ENCODE data around the gene BRMS1.
"Not testable (repeated sequence)": the region's sequence is repeated elsewhere in the genome, so short reads cannot be mapped to it uniquely, and the experiment has no call there.

BRMS1 gene

DNA sequence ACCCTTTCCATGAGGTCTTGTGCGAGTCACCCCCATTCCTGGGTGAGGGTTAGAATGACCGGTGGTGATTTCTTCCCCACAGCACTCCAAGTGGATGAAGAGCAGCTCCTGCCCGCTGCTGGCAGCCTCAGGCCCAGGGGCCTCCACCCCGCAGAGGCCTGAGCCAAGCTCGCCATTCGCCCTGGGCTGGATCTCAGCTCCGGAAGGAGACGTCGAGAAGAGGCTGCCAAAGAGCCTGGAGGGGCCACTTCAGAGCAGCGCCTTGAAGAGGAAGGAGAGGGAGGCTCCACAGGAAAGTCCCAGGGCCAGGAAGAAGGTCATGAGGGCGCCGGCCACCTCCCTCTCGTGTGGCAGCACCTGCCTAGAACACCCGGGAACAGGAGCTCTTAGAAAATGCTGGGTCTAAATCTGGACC lies 18.3 kb upstream of the BRMS1 start:
- no peak for DNase-seq (ENCODE audit: low read depth)

DNA sequence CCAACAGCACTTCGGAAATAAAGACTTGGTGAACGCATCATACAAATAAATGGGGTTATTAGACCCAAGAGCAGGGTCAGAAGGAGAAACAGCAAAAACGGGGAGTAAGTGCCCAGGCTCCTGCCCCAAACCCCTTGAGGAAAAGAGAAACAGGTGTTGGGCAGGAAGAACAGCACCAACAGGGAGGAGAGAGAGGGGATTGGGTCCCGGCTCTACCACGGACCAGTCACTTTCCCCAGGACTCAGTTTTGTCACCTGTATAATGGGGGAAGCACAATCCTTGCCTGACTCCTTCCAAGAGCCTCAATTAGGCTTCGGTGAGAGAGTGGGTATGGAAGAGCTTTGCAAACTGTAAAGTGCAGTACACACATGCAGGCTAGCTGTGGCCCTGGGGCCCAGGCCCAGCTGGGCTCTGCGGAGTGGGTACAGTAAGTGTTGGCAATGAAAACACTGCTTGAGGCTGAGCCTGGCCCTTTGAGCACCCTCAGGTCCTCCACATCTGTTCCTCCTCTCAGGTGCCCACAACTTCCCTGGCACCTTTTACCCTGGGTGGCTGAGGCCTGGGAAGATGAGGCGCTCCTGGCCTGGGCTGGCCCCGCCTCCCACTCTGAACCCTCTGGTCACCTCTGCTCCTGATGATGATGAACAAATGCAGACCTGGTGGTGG lies 17.7 kb upstream of the BRMS1 start:
- no peak for DNase-seq (ENCODE audit: low read depth)

DNA sequence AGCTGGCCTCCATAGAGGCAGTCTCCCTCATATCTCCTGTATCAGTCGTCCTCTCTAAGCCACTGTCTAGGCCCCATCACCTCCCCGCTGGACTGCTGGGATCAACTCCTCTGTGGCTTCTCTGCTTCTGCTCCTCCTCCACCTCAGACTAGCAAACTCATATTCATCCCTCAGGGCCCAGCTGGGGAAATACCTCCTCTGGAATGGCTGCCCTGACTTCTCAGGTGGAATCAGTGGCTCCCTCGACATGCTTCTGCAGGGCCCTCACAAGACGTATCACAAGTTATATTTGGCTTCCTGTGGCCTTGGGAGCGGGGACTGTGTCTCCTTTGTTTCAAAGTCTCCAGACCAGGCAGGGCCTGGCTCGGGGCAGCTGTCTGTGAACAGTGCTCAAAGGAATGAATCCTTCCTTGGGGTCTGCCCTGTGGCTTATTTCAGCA lies 16.6 kb upstream of the BRMS1 start:
- no peak for DNase-seq (ENCODE audit: low read depth)

DNA sequence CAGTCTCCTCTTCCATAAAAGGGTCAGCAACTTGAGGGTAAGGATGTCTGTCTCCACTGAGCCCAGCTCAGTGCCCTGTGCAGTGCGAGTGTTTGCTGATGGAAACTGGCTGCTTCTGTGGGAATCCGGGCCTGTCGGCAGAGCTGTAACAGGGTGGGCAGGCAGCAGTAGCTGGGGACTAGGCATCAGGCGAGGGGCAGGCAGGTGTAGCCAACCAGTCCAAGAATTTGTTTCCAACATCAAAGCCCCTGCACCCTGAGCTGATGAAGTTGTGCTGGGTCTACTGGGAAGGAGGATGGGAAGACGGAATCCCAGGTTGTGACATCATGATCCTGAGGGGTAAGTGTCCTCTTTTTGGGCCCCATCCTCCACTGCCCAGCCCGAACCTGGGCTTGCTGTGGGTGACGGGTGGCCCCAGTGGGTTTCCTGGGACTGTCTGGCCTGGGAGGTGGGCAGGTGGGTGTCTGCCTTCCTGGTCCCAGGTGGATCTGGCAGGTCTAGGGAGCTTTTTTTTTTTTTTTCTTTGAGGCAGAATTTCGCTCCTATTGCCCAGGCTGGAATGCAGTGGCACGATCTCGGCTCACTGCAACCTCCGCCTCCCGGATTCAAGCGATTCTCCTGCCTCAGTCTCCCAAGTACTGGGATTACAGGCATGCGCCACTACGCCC lies 15.6 kb upstream of the BRMS1 start:
- DNase-seq (ENCODE audit: low read depth): no peak

DNA sequence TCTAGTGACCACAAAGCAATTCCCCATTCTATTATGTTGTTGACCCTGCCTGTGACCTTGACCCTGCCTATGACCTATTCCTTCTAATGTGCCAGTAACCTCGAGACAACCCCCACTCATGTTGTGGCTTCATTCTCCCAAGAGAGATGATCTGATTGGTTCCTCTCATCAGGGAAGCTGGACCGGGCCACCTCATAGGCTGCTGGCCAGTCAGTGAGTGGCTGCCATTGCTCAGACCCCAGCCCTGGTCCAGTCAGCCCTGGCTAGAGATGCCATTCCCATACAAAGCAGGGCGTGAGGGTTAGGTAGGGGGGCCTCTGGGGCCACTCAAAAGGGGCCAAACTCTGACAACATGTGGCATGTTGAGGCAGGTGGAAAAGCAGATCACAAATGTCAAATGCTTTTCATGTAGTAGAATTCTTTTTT lies 14.8 kb upstream of the BRMS1 start:
- no peak for DNase-seq (ENCODE audit: low read depth)

DNA sequence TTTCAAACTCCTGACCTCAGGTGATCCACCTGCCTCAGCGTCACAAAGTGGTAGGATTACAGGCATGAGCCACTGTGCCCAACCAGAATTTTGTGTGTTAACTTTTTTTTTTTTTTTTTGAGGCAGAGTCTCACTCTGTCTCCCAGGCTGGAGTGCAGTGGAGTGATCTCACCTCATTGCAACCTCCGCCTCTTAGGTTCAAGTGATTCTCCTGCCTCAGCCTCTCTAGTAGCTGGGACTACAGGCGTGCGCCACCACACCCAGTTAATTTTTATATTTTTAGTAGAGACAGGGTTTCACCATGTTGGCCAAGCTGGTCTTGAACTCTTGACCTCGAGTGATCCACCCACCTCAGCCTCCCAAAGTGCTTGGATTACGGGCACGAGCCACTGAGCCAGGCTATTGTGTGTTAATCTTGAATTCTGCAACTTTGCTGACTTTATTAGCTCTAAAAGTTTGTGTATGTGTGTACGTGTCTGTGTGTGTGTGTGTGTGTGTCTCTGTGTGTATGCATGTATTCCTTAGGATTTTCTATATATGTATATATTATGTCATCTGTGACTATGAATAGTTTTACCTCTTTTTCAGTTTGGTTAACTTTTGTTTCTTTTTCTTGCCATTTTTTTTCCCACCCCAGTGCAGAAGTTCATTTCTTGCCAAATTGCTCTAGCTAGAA lies 5.8 kb upstream of the BRMS1 start:
- not testable (repeated sequence) for DNase-seq (ENCODE audit: low read depth)

DNA sequence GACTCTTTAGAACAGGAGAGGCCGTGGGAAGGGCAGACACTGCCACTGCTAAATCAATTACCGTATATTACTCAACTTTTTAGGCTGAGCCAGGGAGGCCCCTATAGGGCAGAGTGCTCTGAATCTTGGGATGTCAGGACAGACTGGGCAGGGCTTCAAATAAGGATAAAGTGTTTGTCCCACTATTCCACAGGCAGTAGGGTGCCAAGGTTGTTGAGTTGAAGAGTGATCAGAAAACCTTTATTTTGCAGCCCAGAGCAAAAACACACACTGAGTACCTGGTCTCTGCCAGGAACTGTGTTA lies 4.1 kb upstream of the BRMS1 start:
- DNase-seq (ENCODE audit: low read depth): no peak

DNA sequence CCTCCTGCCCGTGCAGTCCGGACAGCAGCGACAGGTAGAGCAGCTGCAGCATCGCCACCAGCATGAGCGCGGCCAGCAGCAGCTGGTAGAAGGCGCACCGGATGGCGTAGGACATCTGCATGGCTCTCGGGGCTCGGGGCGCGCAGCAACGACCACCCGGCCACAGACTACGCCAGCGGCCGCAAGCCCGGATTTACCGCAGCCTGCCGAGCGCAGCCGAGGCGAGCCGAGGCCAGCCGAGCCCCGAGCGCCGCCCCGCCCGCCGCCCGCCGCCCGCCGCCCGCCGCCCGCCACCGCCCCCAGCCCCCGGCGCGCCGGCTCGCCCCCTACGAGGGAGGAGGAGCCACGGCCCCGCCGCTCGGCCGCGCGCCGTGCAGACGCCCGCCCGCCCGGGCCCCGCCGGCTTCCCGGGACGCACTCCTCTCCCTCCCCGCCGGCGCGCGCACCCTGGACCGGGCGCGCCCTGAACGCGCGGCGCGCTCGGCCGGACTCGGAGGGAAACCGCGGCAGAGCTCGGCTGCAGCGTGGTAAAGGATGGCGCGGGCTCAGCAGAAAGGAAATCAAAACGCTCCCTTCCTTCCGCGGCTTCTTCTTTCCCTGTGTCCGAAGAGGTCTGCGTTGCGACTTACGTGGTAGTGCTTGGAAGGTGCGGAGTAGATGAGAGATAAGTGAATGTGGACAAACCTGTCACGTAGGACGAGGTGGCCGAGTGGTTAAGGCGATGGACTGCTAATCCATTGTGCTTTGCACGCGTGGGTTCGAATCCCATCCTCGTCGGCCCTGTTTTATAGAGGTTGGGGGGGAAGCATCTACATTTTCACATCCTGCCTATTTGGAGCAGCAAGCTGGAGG lies 2.7 kb upstream of the BRMS1 start, which contains the start of gene B4GAT1:
B4GAT1 (minus strand) TSS at position 205 of the 852 bp plus-strand sequence; CDS start at position 121, 84 bp downstream.
- peak; percentile 69 for DNase-seq (ENCODE audit: low read depth)

DNA sequence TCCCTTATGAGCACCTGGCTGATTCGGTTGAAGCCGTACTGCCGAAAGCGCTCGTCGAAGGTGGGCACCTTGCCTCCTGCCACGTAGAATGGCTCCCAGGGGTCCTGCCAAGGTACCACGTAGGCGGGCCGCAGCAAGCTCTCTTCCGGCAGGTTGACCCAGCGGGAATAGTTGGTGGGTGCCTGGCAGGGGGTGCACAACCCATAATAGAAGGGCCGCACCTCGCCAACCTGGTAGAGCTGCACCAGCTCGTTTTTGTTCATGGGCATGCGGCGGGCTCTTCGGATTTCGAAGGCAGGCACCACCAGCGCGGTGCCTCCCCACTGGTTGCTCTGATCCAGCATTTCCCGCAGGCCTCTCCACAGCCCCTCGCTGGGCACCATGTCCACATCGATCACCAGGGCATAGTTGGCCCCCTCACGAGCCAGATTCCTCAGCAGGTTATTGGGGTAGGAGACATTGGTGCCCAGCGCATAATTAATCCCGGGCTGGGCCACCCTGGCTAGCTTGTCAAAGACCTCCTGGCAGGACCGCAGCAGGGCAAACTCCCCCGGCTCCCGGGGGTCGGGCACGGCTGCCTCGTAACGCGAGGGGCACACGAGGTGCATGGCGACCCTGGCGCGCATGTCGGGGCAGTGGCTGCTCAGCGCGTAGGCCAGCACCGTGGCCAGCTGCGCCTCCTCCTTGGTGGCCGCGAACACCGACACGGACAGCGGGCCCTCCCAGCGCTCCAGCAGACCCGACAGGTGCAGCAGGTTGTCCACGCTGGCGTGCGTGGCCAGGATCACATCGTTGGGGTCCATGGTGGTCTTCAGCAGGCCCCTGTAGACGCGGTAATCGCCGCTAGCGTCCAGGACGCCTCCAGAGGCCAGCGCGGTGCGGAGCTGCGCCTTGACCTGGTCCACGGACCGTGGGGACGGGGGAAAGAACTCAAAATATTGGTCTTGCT lies 1.8 kb upstream of the BRMS1 start:
- DNase-seq (ENCODE audit: low read depth): no peak

DNA sequence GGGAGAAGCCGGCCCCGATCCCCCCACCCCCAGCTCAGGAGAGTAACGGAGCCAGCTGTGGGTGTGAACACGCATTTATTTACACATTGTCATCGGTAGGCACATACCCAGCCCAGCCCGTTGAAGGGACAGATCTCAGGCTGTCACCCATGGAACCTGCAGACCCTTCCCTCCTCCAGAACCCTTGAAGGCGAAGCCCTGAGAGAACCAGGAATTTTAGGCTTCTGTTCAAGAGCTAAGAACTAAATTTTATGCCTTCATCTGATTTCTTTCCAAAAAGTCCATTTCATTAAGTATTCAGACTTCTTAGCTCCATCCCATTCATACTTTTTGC lies 379 bp upstream of the BRMS1 start:
- DNase-seq (ENCODE audit: low read depth): no peak

DNA sequence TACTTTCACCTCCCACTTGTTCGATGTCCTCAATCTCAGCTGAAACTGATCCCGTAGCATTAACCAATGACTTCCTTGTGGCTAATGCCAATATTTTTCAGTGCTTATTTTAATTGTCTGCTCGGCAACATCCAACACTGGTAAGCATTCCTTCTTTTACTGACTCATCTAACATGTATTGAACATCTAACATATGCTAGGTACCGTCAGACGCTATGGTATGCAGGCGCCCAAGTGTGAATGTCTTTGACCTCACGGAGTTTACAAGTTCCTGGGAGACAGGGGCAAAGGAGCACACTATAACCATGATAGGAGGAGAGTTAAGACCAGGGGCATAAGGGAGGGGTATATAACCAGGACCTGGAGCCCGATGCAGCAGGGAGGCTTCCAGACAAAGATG lies 1.7 kb downstream of the BRMS1 start:
- no peak for DNase-seq (ENCODE audit: low read depth)

DNA sequence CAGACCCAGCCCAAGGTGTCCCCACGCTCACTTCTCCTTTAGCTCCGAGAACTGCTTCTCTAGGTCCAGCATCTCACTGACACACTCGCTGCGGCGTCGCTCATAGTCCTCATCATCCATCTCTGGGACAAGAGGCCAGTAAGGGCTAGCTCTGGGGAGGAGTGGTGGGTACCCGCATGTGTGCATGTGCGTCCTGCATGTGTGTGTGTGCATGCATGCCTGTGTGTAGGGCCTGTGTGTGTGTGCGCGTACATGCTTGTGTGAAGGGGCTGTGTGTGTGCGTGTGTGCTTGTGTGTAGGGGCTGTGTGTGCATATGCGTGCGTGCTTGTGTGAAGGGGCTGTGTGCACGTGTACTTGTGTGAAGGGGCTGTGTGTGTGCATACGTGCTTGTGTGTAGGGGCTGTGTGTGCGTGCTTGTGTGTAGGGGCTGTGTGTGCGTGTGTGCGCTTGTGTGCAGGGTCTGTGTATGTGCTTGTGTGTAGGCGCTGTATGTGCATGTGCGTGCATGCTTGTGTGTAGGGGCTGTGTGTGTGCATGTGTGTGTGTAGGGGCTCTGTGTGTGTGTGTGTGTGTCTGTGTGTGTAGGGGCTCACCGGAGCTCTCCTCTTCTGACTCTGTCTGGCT lies 3.3 kb downstream of the BRMS1 start:
- DNase-seq (ENCODE audit: low read depth): no peak

DNA sequence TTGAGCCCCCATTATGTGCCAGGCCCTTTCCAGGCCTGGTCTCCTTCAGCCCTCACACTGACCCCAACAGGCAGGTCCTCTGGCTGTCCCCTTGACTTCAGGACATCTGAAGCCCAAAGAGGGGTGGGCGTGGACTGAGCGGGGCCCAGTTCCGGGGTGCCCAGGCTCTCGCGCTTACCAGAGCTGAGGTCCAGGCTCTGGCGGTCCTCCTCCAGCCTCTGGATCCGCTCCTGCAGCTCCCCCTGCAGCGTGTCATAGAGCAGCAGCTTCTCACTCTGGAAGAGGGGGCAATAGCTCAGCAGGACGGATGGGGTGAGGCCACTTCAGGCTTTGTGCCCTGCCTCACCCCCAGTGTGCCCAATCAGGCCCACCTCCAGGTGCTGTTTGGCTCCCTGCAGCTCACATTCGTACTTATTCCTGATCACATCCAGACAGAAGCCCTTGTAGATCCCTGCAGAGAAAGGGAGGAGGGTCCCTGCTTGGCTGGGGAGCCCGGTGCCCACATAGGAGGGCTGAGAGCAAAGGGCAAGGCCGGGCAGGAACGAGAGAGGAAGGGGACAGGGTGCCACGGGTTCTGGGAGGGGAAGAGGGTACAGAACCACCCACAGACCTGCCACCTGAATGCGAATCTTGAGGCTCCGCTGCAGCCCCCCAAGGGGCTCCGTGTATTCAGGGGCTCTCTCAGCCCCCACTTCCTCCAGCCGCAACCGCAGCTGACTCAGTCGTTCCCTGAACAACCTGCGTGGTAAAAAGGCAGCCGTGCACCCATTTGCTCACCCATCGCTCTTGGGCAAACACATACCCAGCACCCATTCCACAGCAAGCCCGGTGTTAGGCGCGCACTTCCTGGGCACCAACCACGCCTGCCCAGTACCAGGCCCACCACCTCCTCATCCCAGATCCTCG lies 4.1 kb downstream of the BRMS1 start:
- DNase-seq (ENCODE audit: low read depth): no peak

DNA sequence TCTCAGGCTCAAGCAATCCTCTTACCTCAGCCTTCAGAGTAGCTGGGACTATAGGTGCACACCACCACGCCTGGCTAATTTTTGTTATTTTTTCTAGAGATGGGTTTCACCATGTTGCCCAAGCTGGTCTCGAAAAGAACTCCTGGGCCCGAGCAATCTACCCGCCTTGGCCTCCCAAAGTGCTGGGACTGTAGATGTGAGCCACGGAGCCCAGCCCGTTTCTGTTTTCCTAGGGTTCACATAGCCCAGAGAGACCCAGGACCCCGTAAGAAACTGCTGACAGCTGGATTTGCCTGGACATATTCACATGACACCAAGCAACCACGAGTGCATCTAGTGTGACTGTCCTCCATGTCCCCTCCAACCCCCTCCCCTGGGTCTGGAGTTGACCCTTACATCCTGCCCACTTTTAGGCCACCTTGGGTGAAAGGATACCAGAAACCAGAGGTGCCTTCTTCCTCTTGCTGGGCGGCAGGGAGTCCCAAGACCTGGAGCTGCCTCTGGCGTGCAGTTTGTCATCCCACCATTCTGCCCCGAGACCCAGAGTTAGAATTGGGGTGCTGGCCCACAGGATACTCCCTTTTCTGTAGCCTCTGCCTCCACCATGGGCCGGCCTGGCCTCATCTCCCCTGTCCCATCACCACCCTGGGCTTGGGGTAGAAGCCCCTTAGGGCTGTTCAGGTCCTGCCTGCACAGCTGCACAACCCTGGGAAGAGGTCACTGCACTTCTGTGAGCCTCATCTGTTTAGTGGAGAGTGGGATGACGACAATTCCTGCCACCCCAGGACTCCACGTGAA lies 5.0 kb downstream of the BRMS1 start:
- no peak for DNase-seq (ENCODE audit: low read depth)

DNA sequence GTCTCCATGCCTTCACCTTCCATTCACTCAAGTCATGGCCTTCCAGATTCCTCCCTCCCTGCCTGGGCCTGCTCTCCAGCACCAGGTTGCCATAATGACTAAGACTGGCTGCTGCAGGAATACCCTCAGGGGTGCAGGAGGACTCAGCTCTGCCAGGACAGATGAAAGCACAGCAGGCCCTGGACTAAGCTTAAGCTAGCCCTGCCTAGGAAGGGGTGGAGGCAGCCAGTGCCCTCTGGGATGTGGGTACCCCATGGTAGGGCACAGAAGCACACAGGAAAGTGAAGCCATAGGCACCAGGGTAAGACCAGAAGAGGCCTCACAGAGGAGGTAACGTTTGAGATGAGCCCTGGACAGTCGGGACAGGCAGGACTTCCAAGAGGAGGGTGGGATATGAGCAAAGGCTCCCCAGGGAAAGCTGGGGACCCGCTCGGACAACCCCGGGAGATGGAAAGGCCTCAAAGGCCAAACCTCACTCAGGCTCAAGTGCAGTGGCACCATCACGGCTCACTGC lies 5.7 kb downstream of the BRMS1 start:
- no peak for DNase-seq (ENCODE audit: low read depth)

DNA sequence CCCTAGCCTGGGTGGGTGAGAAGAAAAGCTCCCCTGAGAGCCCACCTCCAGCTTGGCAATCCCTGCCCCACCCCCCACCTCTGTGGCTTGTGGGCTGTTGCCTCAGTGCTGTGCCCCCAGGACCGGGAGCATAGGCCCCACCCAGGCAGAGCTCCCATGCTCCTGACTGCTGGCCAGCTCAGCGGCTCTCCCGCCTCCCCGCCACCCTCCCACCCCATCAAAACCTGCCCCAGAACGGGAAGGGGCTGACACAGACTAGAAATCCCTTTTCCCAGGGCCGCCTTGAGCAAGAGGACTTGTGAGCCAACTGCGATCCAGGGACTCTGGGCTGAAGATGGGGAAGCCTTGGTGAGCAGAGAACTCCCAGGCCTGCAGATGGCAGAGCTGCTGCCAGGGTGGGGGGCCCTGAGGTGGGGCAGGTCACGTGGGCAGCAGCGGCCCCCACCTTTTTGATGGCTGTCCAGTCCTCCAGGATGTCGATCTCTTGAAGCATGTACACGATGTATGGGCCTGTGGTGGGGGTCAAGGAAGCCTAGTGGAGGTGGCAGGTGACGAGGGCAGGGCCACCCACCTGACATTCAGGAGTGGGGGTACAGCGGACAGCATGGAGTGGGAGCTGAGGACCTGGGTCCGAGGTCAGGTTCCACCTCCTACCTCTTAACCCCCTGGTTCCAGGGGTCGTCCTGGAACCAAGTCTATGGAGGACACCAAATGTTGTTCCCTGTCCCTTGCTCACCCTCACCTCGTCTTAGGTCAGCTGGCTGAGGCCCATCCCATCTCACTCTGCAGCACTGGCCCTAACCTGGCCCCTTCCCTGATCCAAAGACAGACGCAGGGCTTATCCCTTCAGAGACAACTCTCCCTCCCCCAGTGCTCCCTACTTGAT lies 6.4 kb downstream of the BRMS1 start:
- DNase-seq (ENCODE audit: low read depth): no peak

DNA sequence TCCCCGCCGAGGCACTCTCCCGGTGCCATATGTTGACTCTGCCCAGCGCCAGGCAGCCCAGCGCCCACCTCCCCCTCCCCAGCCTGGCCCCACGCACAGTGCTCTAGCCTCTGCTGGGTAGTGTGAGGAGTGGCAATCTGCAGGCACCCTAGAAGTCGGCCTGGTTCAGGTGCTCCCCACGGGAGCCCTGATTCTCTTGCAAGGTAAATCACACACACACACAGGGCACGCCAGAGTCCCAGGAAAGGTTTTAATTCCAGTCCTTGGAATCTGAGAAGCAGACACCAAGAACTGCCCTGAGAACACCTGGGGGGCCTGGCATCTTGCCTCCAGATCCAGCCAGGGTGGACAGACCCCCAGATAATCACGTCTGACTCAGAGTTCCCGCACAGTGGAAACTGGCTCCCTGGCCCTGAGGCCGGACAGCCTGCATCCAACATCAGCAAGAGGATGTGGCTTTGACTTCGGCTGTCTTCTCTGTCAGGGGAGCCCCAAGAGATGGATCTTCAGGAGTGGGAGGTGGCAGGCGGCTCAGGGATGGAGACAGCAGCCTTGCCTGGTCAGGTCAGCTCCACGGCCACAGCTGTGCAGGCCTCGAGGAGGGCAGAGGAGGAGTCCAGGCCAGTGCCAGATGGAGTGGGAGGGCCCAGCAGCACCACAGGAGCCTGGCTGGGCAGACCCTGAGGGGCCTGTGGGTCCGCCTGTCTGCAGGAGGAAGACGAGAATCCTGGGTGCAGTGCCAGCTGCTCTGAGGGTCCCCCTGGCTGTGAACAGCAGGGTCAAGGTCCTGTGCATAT lies 7.6 kb downstream of the BRMS1 start:
- no peak for DNase-seq (ENCODE audit: low read depth)
